GM23338 (cell line): Measurements from ENCODE around the gene PTGIR. TPM values are rescaled to one million over a fixed set of nuclear protein-coding genes. Genes with fewer than 3 reads are reported as not detected.

Source experiments
- ATAC-seq: fragments of 200-7000 bp; cut with Tn5 transposase; 3 replicates; pipeline ENCODE4 v1.9.1; 2020
- DNase-seq: peaks from one replicate; pipeline ENCODE4 v3.0.0-alpha.2; 2015; ENCODE audit warnings: low spot score
- H2AFZ ChIP-seq: fragments of 200-600 bp; sonication (generic); 2 replicates; pipeline ENCODE4 v1.8.0; 2016; ENCODE audit warnings: antibody characterized with exemption, mild to moderate bottlenecking, moderate library complexity
- H3F3A ChIP-seq: fragments of 200-600 bp; sonication (generic); replicated peaks from 2 replicates; pipeline ENCODE4 v1.8.0; 2017; ENCODE audit warnings: antibody characterized with exemption, mixed run types, low read depth
- H3K27ac ChIP-seq: fragments of 200-600 bp; sonication (generic); 2 replicates; pipeline ENCODE4 v1.6.1; 2016; ENCODE audit warnings: low read depth
- H3K27me3 ChIP-seq: fragments of 200-600 bp; sonication (generic); 2 replicates; pipeline ENCODE4 v1.8.0; 2016; ENCODE audit warnings: mild to moderate bottlenecking, mixed run types, moderate library complexity; ENCODE audit not compliant: insufficient read depth
- H3K36me3 ChIP-seq: fragments of 200-600 bp; sonication (generic); 2 replicates; pipeline ENCODE4 v1.8.0; 2016; ENCODE audit warnings: mild to moderate bottlenecking; ENCODE audit not compliant: insufficient read depth
- H3K4me1 ChIP-seq: fragments of 200-600 bp; sonication (generic); 2 replicates; pipeline ENCODE4 v1.8.0; 2016; ENCODE audit warnings: mild to moderate bottlenecking, moderate library complexity; ENCODE audit not compliant: insufficient read depth
- H3K4me2 ChIP-seq: fragments of 200-600 bp; sonication (generic); 2 replicates; pipeline ENCODE4 v1.7.1; 2017; ENCODE audit warnings: mixed run types
- H3K4me3 ChIP-seq: fragments of 200-600 bp; sonication (generic); 2 replicates; pipeline ENCODE4 v1.6.1; 2016; ENCODE audit warnings: mixed run types
- H3K79me2 ChIP-seq: fragments of 200-600 bp; sonication (generic); replicated peaks from 2 replicates; pipeline ENCODE4 v1.8.0; 2017; ENCODE audit warnings: mild to moderate bottlenecking; ENCODE audit not compliant: insufficient read depth
- H3K9me2 ChIP-seq: fragments of 200-600 bp; sonication (generic); 2 replicates; pipeline ENCODE4 v1.8.0; 2017; ENCODE audit not compliant: insufficient read depth
- H4K20me1 ChIP-seq: fragments of 200-600 bp; sonication (generic); replicated peaks from 2 replicates; pipeline ENCODE4 v1.8.0; 2017; ENCODE audit warnings: mild to moderate bottlenecking; ENCODE audit not compliant: insufficient read depth
- H3K27ac Mint-ChIP-seq: 2 replicates; pipeline ENCODE4 v1.8.0; 2020; ENCODE audit warnings: inconsistent platforms, mild to moderate bottlenecking, moderate library complexity, mixed read lengths
- H3K27me3 Mint-ChIP-seq: 3 replicates; pipeline ENCODE4 v1.8.0; 2022; ENCODE audit warnings: low read depth, mild to moderate bottlenecking, moderate library complexity, mixed read lengths, inconsistent platforms; ENCODE audit not compliant: insufficient read depth, poor library complexity
- H3K36me3 Mint-ChIP-seq: 3 replicates; pipeline ENCODE4 v1.8.0; 2021; ENCODE audit warnings: low read depth, mild to moderate bottlenecking, inconsistent platforms, moderate library complexity, mixed read lengths
- H3K4me1 Mint-ChIP-seq: 3 replicates; pipeline ENCODE4 v1.8.0; 2020; ENCODE audit warnings: mild to moderate bottlenecking, inconsistent platforms, mixed read lengths
- H3K4me3 Mint-ChIP-seq: 3 replicates; pipeline ENCODE4 v1.8.0; 2021; ENCODE audit warnings: moderate library complexity, mild to moderate bottlenecking, inconsistent platforms, mixed read lengths
- H3K9me3 Mint-ChIP-seq: 3 replicates; pipeline ENCODE4 v1.8.0; 2020; ENCODE audit warnings: moderate library complexity, mild to moderate bottlenecking, inconsistent platforms, mixed read lengths
- EZH2phosphoT487 ChIP-seq: fragments of 200-600 bp; sonication (generic); IDR thresholded peaks from one replicate; pipeline ENCODE4 v1.8.1; 2018; ENCODE audit warnings: antibody characterized with exemption; ENCODE audit not compliant: unreplicated experiment
- JUNB ChIP-seq: IDR thresholded peaks from one replicate; pipeline ENCODE4 v1.6.1; 2016; ENCODE audit warnings: antibody characterized with exemption; ENCODE audit not compliant: unreplicated experiment
- NANOG ChIP-seq: IDR thresholded peaks from 2 replicates; pipeline ENCODE4 v1.6.1; 2016; ENCODE audit warnings: antibody characterized with exemption, borderline replicate concordance
- POLR2AphosphoS5 ChIP-seq: IDR thresholded peaks from 2 replicates; pipeline ENCODE4 v1.6.1; 2016; ENCODE audit warnings: antibody characterized with exemption, low read depth
- STAT1 ChIP-seq: IDR thresholded peaks from one replicate; pipeline ENCODE4 v1.6.1; 2016; ENCODE audit warnings: antibody characterized with exemption; ENCODE audit not compliant: unreplicated experiment
- ZNF114 ChIP-seq: fragments of 250-450 bp; sonication (Bioruptor Pico); IDR thresholded peaks from 2 replicates; pipeline ENCODE4 v1.5.0; 2020; ENCODE audit warnings: mild to moderate bottlenecking, moderate library complexity
- ZNF331 ChIP-seq: fragments of 250-450 bp; sonication (Bioruptor Pico); IDR thresholded peaks from 2 replicates; pipeline ENCODE4 v1.5.0; 2020; ENCODE audit warnings: low read depth, mild to moderate bottlenecking, moderate library complexity
- ZNF462 ChIP-seq: fragments of 250-450 bp; sonication (Bioruptor Pico); IDR thresholded peaks from 2 replicates; pipeline ENCODE4 v1.5.0; 2020; ENCODE audit warnings: mild to moderate bottlenecking, moderate library complexity
- polyA plus RNA-seq: library from polyadenylated mRNA; unstranded; fragments of >200 nt; fragmentation: Nextera tagmentation; extraction: Ambion mirVana; gene quantifications from 2 replicates; pipeline ENCODE4 v1.2.1, GENCODE V29; 2016
- total RNA-seq: library from RNA; depleted of rRNA; stranded (reverse); fragments of >200 nt; shearing (Covaris generic); gene quantifications from 2 replicates; pipeline ENCODE4 v1.2.3, GENCODE V29; 2014
- TF ChIP-seq, protein P1 (sequence below): IDR thresholded peaks from 2 replicates; pipeline ENCODE4 v1.6.1; 2016; ENCODE audit warnings: antibody characterized with exemption
- TF ChIP-seq, protein P2 (sequence below), 2 experiments: fragments of 200-600 bp in 1 of 2; sonication (generic) in 1 of 2; conservative IDR thresholded peaks; 2 replicates each; pipeline versions ENCODE4 v1.5.1 to v1.6.1; 2016 to 2017; ENCODE audit warnings: antibody characterized with exemption in 2 of 2, low read depth in 2 of 2, mild to moderate bottlenecking in 2 of 2, moderate library complexity in 1 of 2
- TF ChIP-seq, protein P3 (sequence below): IDR thresholded peaks from one replicate; pipeline ENCODE4 v1.6.1; 2018; ENCODE audit warnings: antibody characterized with exemption; ENCODE audit not compliant: unreplicated experiment

PTGIR gene
- total and polyA plus RNA-seq, 2 experiments from 2014 or later: not detected

GRCh38 chr19:46591254-46591653, 33.6 kb downstream of the PTGIR start:
- Histone ChIP-seq H3K4me1 (no peaks in the 10 kb centered on the region), H3K27ac (no peak overlapping the region), H3K4me3 (no peak overlapping the region), H3K4me2 (no peak overlapping the region), H3K79me2 (no peaks in the 10 kb centered on the region), H3F3A (no peaks in the 10 kb centered on the region), H3K36me3 (no peaks in the 10 kb centered on the region), H4K20me1 (no peaks in the 10 kb centered on the region), H3K27me3 (no peaks in the 10 kb centered on the region), H2AFZ (no peak overlapping the region), H3K9me2 (0 out of 2 replicates have a peak, but pooled peaks cover 3% of the 10 kb centered on the region)
- Mint-ChIP-seq H3K4me1 (no peaks in the 10 kb centered on the region; the same call in 2 of the 3 replicates), H3K27me3 (peaks cover 2% of the 10 kb centered on the region), H3K27ac (no peak overlapping the region), H3K4me3 (no peak overlapping the region), H3K9me3 (no peaks in the 10 kb centered on the region; the same call in 2 of the 3 replicates), H3K36me3 (no peaks in the 10 kb centered on the region)
- TF ChIP-seq, protein P1, sequence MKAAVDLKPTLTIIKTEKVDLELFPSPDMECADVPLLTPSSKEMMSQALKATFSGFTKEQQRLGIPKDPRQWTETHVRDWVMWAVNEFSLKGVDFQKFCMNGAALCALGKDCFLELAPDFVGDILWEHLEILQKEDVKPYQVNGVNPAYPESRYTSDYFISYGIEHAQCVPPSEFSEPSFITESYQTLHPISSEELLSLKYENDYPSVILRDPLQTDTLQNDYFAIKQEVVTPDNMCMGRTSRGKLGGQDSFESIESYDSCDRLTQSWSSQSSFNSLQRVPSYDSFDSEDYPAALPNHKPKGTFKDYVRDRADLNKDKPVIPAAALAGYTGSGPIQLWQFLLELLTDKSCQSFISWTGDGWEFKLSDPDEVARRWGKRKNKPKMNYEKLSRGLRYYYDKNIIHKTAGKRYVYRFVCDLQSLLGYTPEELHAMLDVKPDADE: no peak
- TF ChIP-seq ZNF114 (CRISPR knock-in tag): no peak
- TF ChIP-seq, protein P2, sequence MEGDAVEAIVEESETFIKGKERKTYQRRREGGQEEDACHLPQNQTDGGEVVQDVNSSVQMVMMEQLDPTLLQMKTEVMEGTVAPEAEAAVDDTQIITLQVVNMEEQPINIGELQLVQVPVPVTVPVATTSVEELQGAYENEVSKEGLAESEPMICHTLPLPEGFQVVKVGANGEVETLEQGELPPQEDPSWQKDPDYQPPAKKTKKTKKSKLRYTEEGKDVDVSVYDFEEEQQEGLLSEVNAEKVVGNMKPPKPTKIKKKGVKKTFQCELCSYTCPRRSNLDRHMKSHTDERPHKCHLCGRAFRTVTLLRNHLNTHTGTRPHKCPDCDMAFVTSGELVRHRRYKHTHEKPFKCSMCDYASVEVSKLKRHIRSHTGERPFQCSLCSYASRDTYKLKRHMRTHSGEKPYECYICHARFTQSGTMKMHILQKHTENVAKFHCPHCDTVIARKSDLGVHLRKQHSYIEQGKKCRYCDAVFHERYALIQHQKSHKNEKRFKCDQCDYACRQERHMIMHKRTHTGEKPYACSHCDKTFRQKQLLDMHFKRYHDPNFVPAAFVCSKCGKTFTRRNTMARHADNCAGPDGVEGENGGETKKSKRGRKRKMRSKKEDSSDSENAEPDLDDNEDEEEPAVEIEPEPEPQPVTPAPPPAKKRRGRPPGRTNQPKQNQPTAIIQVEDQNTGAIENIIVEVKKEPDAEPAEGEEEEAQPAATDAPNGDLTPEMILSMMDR (conservative IDR thresholded peaks at IDR 0.05; ENCODE audit: low read depth in 2 of 2): no peak
- TF ChIP-seq ZNF331 (CRISPR knock-in tag): no peak
- no peak for TF ChIP-seq EZH2phosphoT487
- TF ChIP-seq NANOG: no peak
- TF ChIP-seq, protein P3, sequence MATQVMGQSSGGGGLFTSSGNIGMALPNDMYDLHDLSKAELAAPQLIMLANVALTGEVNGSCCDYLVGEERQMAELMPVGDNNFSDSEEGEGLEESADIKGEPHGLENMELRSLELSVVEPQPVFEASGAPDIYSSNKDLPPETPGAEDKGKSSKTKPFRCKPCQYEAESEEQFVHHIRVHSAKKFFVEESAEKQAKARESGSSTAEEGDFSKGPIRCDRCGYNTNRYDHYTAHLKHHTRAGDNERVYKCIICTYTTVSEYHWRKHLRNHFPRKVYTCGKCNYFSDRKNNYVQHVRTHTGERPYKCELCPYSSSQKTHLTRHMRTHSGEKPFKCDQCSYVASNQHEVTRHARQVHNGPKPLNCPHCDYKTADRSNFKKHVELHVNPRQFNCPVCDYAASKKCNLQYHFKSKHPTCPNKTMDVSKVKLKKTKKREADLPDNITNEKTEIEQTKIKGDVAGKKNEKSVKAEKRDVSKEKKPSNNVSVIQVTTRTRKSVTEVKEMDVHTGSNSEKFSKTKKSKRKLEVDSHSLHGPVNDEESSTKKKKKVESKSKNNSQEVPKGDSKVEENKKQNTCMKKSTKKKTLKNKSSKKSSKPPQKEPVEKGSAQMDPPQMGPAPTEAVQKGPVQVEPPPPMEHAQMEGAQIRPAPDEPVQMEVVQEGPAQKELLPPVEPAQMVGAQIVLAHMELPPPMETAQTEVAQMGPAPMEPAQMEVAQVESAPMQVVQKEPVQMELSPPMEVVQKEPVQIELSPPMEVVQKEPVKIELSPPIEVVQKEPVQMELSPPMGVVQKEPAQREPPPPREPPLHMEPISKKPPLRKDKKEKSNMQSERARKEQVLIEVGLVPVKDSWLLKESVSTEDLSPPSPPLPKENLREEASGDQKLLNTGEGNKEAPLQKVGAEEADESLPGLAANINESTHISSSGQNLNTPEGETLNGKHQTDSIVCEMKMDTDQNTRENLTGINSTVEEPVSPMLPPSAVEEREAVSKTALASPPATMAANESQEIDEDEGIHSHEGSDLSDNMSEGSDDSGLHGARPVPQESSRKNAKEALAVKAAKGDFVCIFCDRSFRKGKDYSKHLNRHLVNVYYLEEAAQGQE: no peak
- no peak for TF ChIP-seq POLR2AphosphoS5
- TF ChIP-seq STAT1: no peak
- no peak for TF ChIP-seq ZNF462
- TF ChIP-seq JUNB: no peak
- DNase-seq (no peak), ATAC-seq (no peak)
